Fibroblast of pulmonary artery (primary cell): ENCODE data around the gene ERI3.

Source experiments
- DNase-seq: peaks from one replicate; pipeline ENCODE4 v3.0.0-alpha.2; 2010; ENCODE audit warnings: low read depth
- H3K4me3 ChIP-seq: replicated peaks from 2 replicates; pipeline ENCODE4 v1.5.1; 2011; ENCODE audit warnings: low read depth, mild to moderate bottlenecking, control low read depth, low read length, moderate library complexity
- CTCF ChIP-seq: IDR thresholded peaks from 2 replicates; pipeline ENCODE4 v1.5.1; 2011; ENCODE audit warnings: mild to moderate bottlenecking, control low read depth, low read length, inconsistent platforms; ENCODE audit errors: missing control alignments

ERI3 gene

DNA sequence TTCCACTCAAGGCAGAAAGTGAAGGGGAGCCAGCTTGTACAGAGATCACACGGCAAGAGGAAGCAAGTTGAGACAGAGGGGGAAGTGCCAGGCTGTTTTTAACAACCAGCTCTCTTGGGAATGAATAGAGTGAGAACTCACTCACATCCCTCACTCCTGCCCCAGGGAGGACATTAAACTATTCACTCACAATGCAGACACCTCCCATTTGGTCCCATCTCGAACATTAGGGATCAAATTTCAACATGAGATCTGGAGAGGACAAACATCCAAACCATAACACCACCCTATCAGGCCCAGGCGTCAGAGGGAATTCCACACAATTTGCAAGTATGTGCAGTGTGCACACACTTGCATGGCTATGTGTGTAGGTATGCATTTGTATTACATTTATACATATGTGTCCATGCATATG is 79.1 kb downstream of the ERI3 start:
- no peak for TF ChIP-seq CTCF
- DNase-seq = peak; percentile 28
- H3K4me3 ChIP-seq = no peak overlapping the region

DNA sequence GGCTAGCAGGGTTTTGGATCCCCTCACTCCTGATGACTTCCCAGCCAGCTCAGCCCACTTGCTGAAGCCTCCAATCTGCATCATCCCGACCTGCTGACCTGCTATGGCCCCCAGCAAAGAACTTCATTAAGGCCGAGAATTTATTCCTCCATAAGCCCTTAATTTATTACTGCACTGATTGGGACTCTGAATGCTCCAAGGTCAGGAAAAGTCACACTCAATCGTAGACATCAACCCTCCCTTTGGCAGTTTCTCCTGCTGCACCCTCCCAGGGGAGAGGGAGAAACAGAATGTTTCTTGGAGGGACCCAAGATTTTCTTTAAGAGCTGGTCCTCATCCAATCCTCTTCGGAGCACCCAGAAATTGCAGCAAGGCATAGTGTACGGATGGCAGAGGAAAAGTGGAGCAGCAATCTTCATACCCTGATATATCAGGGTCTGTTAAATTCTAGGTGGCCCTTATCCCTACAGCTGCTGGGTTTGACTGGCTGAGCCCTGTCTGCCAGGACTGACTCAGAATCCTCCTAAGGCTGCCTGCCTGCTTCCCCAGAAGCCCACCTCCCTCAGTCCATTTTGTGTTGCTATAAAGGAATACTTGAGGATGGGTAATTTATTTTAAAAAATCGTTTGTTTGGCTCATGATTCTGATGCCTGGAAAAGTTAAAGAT is 79.6 kb downstream of the ERI3 start:
- DNase-seq = no peak
- no peak for TF ChIP-seq CTCF
- H3K4me3 ChIP-seq = no peak overlapping the region

- H3K4me3 ChIP-seq = no peak overlapping the region
- TF ChIP-seq CTCF = no peak
- DNase-seq = no peak
Observed at GRCh38 chr1:44273560-44274350, 81.3 kb downstream of the ERI3 start.

- no peak for TF ChIP-seq CTCF
- no peak for DNase-seq
- H3K4me3 ChIP-seq = no peak overlapping the region
Observed at GRCh38 chr1:44272992-44273391, 82.1 kb downstream of the ERI3 start.

GRCh38 chr1:44271646-44272045 is 83.4 kb downstream of the ERI3 start:
- DNase-seq = no peak
- TF ChIP-seq CTCF = no peak
- H3K4me3 ChIP-seq = no peak overlapping the region

GRCh38 chr1:44270686-44271628 is 84.1 kb downstream of the ERI3 start:
- no peak overlapping the region for H3K4me3 ChIP-seq
- no peak for DNase-seq
- no peak for TF ChIP-seq CTCF
